Lower lobe of right lung (tissue), 2 donors: ENCODE measurements around the gene DNAJC17. TPM values are rescaled to one million over a fixed set of nuclear protein-coding genes. Genes with fewer than 3 reads are reported as not detected.

Experiments
- ATAC-seq, 2 donors: fragments of 200-7000 bp; cut with Tn5 transposase; one replicate each; pipeline ENCODE4 v1.9.1; 2020 to 2022; ENCODE audit warnings: mild to moderate bottlenecking in 2 of 2, moderate library complexity in 2 of 2
- DNase-seq: peaks from one replicate; pipeline ENCODE4 v3.0.0-alpha.2; 2020
- H3K27ac ChIP-seq: fragments of 200-600 bp; one replicate; pipeline ENCODE4 v1.8.0; 2022
- H3K27me3 ChIP-seq: fragments of 200-600 bp; one replicate; pipeline ENCODE4 v1.8.0; 2022; ENCODE audit warnings: low read depth
- H3K36me3 ChIP-seq: fragments of 200-600 bp; one replicate; pipeline ENCODE4 v1.8.0; 2022; ENCODE audit warnings: mild to moderate bottlenecking
- H3K4me1 ChIP-seq: fragments of 200-600 bp; one replicate; pipeline ENCODE4 v1.8.0; 2022
- H3K4me3 ChIP-seq: fragments of 200-600 bp; one replicate; pipeline ENCODE4 v1.8.0; 2022; ENCODE audit warnings: mild to moderate bottlenecking
- H3K9me3 ChIP-seq: fragments of 200-600 bp; one replicate; pipeline ENCODE4 v1.8.0; 2022
- intact Hi-C: fragments of 100-400 bp; cut with DNase I; formaldehyde crosslinking; loops from one replicate; pipeline ENCODE4 v1.11.0; 2022
- total RNA-seq: library from RNA; stranded (reverse); fragmentation: NEBNext Ultra II Directional; extraction: Animal tissue kit (Norgen Biotek cat#: 25700); gene quantifications from one replicate; pipeline ENCODE4 v1.2.1, GENCODE V29; 2021
- TF ChIP-seq, protein P1 (sequence below): fragments of 200-600 bp; IDR thresholded peaks from one replicate; pipeline ENCODE4 v1.8.0; 2022; ENCODE audit warnings: antibody characterized with exemption, mild to moderate bottlenecking
- donor health status: DM: no; HTN: yes; CAD: no; lungs with severe emphysema.

DNAJC17 gene
- total RNA-seq, 1 donor from 2014 or later: 28.4 TPM

DNA sequence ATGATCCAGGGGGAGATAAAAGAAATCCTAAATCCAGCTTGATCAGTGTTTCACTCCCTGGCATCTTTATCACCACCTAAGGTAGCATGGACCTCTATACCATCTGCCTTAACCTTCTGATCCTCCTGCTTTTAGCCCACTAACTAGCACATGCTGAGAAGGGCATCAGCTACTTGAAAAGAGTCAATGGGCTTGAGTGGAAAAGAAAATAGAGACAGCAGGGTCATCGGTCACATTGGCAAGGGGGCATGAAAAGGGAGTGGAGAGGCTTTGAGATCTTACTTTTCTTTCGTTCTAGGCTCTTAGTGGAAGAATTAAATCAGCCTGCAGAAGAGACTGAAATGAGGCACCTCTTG is 623 bp downstream of the DNAJC17 start:
- Histone ChIP-seq H3K27me3 (no peaks in the 10 kb centered on the region), H3K4me3 (peak overlapping the region; percentile 98), H3K9me3 (no peaks in the 10 kb centered on the region), H3K27ac (peak overlapping the region; percentile 95), H3K36me3 (peaks cover 14% of the 10 kb centered on the region), H3K4me1 (peaks cover 30% of the 10 kb centered on the region)
- TF ChIP-seq, protein P1, sequence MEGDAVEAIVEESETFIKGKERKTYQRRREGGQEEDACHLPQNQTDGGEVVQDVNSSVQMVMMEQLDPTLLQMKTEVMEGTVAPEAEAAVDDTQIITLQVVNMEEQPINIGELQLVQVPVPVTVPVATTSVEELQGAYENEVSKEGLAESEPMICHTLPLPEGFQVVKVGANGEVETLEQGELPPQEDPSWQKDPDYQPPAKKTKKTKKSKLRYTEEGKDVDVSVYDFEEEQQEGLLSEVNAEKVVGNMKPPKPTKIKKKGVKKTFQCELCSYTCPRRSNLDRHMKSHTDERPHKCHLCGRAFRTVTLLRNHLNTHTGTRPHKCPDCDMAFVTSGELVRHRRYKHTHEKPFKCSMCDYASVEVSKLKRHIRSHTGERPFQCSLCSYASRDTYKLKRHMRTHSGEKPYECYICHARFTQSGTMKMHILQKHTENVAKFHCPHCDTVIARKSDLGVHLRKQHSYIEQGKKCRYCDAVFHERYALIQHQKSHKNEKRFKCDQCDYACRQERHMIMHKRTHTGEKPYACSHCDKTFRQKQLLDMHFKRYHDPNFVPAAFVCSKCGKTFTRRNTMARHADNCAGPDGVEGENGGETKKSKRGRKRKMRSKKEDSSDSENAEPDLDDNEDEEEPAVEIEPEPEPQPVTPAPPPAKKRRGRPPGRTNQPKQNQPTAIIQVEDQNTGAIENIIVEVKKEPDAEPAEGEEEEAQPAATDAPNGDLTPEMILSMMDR: no peak
- DNase-seq (no peak), ATAC-seq (peak in 1 of 2 donors; percentile 1)
- intact Hi-C loops: no loop called here

DNA sequence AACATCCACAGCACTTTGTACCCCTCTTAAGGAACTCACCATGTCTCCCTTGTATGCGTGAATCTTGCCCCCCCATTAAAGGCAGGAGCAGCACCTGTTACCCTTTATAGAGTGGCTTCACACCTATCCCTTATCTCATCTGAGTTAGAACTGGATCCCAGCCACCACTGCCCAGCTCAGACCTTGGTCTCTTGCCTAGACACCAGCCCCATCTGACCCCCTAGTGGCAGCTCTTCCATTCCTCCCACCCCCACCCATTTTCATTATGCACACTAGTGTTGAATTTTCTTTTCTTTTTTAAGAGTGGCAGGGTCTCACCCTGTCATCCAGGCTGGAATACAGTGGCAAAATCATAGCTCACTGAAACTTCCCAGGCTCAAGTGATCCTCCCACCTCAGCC is 3.6 kb downstream of the DNAJC17 start:
- peaks cover 26% of the 10 kb centered on the region for H3K4me1 ChIP-seq
- TF ChIP-seq, protein P1: no peak
- ATAC-seq (no peak), DNase-seq (no peak)
- H3K36me3 ChIP-seq: peaks cover 9% of the 10 kb centered on the region
- H3K9me3 ChIP-seq: no peaks in the 10 kb centered on the region
- intact Hi-C loops: no loop called here
- H3K27me3 ChIP-seq: no peaks in the 10 kb centered on the region
- no peak overlapping the region for H3K27ac ChIP-seq
- no peak overlapping the region for H3K4me3 ChIP-seq

DNA sequence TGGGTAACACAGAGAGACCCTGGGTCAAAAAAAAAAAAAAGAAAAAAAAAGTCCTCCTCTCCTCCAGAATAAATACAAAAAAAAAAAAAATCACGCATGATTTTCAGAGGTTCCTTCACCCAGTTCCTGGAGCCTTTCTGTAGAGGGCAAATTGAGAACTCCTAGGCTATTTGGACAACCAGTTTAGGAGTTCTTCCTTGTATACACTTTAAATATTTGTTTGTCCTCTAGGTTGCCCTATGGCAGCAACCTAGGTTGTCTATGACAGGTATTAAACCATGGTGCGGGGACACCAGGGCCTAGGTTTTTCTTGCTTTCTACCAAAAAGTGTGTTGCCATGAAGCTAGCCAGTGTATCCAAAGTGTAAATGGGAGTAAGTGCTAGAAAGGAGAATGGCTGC is 4.2 kb downstream of the DNAJC17 start:
- no peak overlapping the region for H3K27ac ChIP-seq
- peaks cover 24% of the 10 kb centered on the region for H3K4me1 ChIP-seq
- TF ChIP-seq, protein P1: no peak
- H3K36me3 ChIP-seq: peaks cover 15% of the 10 kb centered on the region
- intact Hi-C loops: no loop called here
- ATAC-seq (no peak), DNase-seq (no peak)
- no peaks in the 10 kb centered on the region for H3K27me3 ChIP-seq
- no peaks in the 10 kb centered on the region for H3K9me3 ChIP-seq
- no peak overlapping the region for H3K4me3 ChIP-seq

DNA sequence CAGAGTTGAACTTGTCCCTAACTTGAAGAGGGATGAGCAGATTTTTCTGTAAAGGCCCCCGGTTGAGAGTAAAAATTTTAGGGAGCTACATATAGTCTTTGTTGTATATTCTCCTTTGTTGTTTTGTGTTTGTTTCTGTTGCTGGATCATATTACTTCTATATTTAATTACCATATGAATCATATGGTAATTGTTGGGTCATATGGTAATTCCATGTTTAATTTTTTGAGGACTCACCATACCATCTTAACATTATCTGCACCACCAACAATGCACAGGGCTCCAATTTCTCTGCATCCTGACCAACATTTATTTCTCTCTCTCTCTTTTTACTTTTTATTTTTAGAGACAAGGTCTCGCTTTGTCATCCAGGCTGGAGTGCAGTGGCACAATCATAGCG is 7.8 kb downstream of the DNAJC17 start:
- Histone ChIP-seq H3K4me3 (no peak overlapping the region), H3K4me1 (peaks cover 22% of the 10 kb centered on the region), H3K9me3 (no peaks in the 10 kb centered on the region), H3K27ac (no peak overlapping the region), H3K36me3 (peaks cover 18% of the 10 kb centered on the region), H3K27me3 (no peaks in the 10 kb centered on the region)
- intact Hi-C loops: no loop called here
- TF ChIP-seq, protein P1: no peak
- ATAC-seq (no peak), DNase-seq (no peak)

DNA sequence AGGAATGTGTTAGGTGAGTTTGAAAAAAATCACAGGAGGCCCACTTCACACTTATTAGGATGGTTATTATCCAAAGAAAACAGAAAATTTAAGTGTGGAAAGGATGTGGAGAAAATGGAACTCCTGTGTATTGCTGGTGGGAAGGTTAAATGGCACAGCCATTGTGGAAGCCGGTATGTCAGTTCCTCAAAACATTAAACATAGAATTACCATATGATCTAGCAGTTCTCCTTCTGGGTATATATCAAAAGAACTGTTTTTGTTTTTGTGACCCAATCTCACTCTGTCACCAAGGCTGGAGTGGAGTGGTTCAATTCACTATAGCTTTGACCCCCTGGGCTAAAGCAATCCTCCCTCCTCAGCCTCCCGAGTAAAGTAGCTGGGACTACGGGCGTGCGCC is 10.8 kb downstream of the DNAJC17 start:
- Histone ChIP-seq H3K27me3 (no peaks in the 10 kb centered on the region), H3K9me3 (no peaks in the 10 kb centered on the region), H3K27ac (no peak overlapping the region), H3K4me1 (peaks cover 27% of the 10 kb centered on the region), H3K4me3 (no peak overlapping the region), H3K36me3 (peaks cover 20% of the 10 kb centered on the region)
- no peak for ATAC-seq
- intact Hi-C loops: no loop called here
- DNase-seq: no peak
- TF ChIP-seq, protein P1: no peak

DNA sequence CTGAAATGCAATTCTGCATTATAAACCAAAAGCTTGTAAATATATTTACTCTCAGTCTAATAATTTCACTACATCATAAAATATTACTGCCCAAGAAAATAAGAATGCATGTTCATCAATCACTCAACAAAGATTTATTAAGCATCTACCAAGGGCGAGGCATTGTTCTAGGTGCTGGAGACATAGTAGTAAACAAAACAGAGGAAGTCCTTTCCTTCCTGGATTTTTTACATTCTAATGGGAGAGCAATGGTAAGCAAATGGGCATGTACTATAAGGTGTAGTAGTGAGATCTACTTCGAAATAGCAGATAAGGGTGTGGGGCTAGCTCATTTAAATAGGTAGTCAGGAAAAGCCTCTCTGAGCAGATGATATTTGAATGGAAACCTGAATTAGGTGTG is 11.2 kb downstream of the DNAJC17 start:
- H3K4me1 ChIP-seq: peaks cover 27% of the 10 kb centered on the region
- intact Hi-C loops: no loop called here

More for the DNA sequence above, 11.2 kb downstream of the DNAJC17 start:
- Histone ChIP-seq H3K36me3 (peaks cover 23% of the 10 kb centered on the region), H3K9me3 (no peaks in the 10 kb centered on the region), H3K4me3 (no peak overlapping the region), H3K27ac (no peak overlapping the region), H3K27me3 (no peaks in the 10 kb centered on the region)
- TF ChIP-seq, protein P1: no peak
- DNase-seq: no peak
- no peak for ATAC-seq
